ENCODE measurements around the gene GTPBP1.

GTPBP1 gene

GRCh38 chr22:38727123-38727522 lies 21.4 kb downstream of the GTPBP1 start:
- ATAC-seq (no peak), DNase-seq (no peak)

- DNase-seq (no peak), ATAC-seq (no peak)
Observed at GRCh38 chr22:38727530-38728451, 22.0 kb downstream of the GTPBP1 start.

GRCh38 chr22:38728871-38729796 lies 23.4 kb downstream of the GTPBP1 start:
- ATAC-seq (no peak), DNase-seq (no peak)

GRCh38 chr22:38729946-38730345 lies 24.2 kb downstream of the GTPBP1 start:
- DNase-seq (no peak), ATAC-seq (no peak)

GRCh38 chr22:38730411-38730871 lies 24.7 kb downstream of the GTPBP1 start:
- ATAC-seq (no peak), DNase-seq (no peak)

- ATAC-seq, result peak; percentile 10
- DNase-seq, result no peak
Observed at GRCh38 chr22:38731703-38732161, 26.0 kb downstream of the GTPBP1 start.

- ATAC-seq (no peak), DNase-seq (no peak)
Observed at GRCh38 chr22:38732251-38732815, 26.6 kb downstream of the GTPBP1 start.

- ATAC-seq (peak; percentile 47), DNase-seq (peak; percentile 67)
Observed at GRCh38 chr22:38733329-38733723, 27.6 kb downstream of the GTPBP1 start.

- no peak for ATAC-seq
- DNase-seq, result no peak
Observed at GRCh38 chr22:38733724-38734381, 28.1 kb downstream of the GTPBP1 start.

GRCh38 chr22:38734421-38735100 lies 28.8 kb downstream of the GTPBP1 start:
- DNase-seq, result no peak
- ATAC-seq, result no peak

- ATAC-seq, result no peak
- no peak for DNase-seq
Observed at GRCh38 chr22:38735126-38735464, 29.4 kb downstream of the GTPBP1 start.

GRCh38 chr22:38735465-38736256 lies 29.9 kb downstream of the GTPBP1 start:
- DNase-seq (no peak), ATAC-seq (peak; percentile 12)

- DNase-seq (no peak), ATAC-seq (no peak)
Observed at GRCh38 chr22:38736257-38736570, 30.5 kb downstream of the GTPBP1 start.

- ATAC-seq, result no peak
- DNase-seq, result no peak
Observed at GRCh38 chr22:38737302-38738060, 31.7 kb downstream of the GTPBP1 start.

GRCh38 chr22:38738475-38739070 lies 32.8 kb downstream of the GTPBP1 start:
- no peak for DNase-seq

GRCh38 chr22:38739300-38740055 lies 33.7 kb downstream of the GTPBP1 start:
- ATAC-seq, result no peak
- DNase-seq, result no peak

More at GRCh38 chr22:38738475-38739070, 32.8 kb downstream of the GTPBP1 start:
- ATAC-seq, result no peak

GRCh38 chr22:38740116-38740723 lies 34.5 kb downstream of the GTPBP1 start:
- ATAC-seq, result no peak
- no peak for DNase-seq

GRCh38 chr22:38740754-38741153 lies 35.0 kb downstream of the GTPBP1 start:
- ATAC-seq (no peak), DNase-seq (no peak)

Data from stimulated activated naive CD8-positive, alpha-beta T cell treated with anti-CD3 and anti-CD28 coated beads, Interleukin-15, Interleukin-2, amounts not matched to agents 100 U/mL and 50 U/mL, for 24 hours (primary cell).